ENCODE results near the gene TMEM183A.
"Not testable (repeated sequence)": the region's sequence is repeated elsewhere in the genome, so short reads cannot be mapped to it uniquely, and the experiment has no call there.

TMEM183A gene

GRCh38 chr1:202998836-202999750, 8.1 kb upstream of the TMEM183A start:
- Histone ChIP-seq H3K27ac (peak overlapping the region in 9 of 11 experiments; percentile 15 to 81 (median 67); a peak in 17 of 22 replicates), H3K9ac (peak overlapping the region; percentile 38 to 71 (median 63); a peak in 21 of 22 replicates), H3K4me3 (peak overlapping the region; percentile 34 to 57 (median 46); a peak in 19 of 20 replicates), H3K27me3 (no peaks in the 10 kb centered on the region), H3K9me3 (replicated peaks in 1 of 11) (peaks cover 0 to 5% (median 0%) of the 10 kb centered on the region in 11 experiments; a peak in 3 of 22 replicates), H3K36me3 (no peaks in the 10 kb centered on the region), H3K4me1 (peaks cover 13 to 64% (median 43%) of the 10 kb centered on the region in 10 experiments), H4K20me1 (no peaks in the 10 kb centered on the region), H3K4me2 (peak overlapping the region; percentile 67 to 90 (median 85))
- no peak for TF ChIP-seq Cebpa-rat (IDR thresholded peaks at IDR 0.05)

GRCh38 chr1:203000217-203000944, 6.8 kb upstream of the TMEM183A start:
- TF ChIP-seq Cebpa-rat (IDR thresholded peaks at IDR 0.05) = no peak
- H3K27ac ChIP-seq = peak overlapping the region in 8 of 11 experiments; percentile 30 to 81 (median 70); a peak in 15 of 22 replicates
- peak overlapping the region in 9 of 11 experiments; percentile 38 to 71 (median 66); a peak in 13 of 22 replicates for H3K9ac ChIP-seq
- H3K36me3 ChIP-seq = no peaks in the 10 kb centered on the region
- peaks cover 0 to 5% (median 0%) of the 10 kb centered on the region in 11 experiments; a peak in 3 of 22 replicates for H3K9me3 ChIP-seq (replicated peaks in 1 of 11)
- peak overlapping the region in 4 of 10 experiments; percentile 34 to 57 (median 46); a peak in 4 of 20 replicates for H3K4me3 ChIP-seq
- peaks cover 14 to 74% (median 48%) of the 10 kb centered on the region in 10 experiments for H3K4me1 ChIP-seq
- peak overlapping the region; percentile 67 to 90 (median 85); a peak in 21 of 22 replicates for H3K4me2 ChIP-seq
- no peaks in the 10 kb centered on the region for H3K27me3 ChIP-seq
- H4K20me1 ChIP-seq = no peaks in the 10 kb centered on the region

- H3K9me3 ChIP-seq (replicated peaks in 1 of 11) = no peaks in the 10 kb centered on the region; a peak in 1 of 22 replicates
- H3K27me3 ChIP-seq = no peaks in the 10 kb centered on the region
- H4K20me1 ChIP-seq = no peaks in the 10 kb centered on the region
- no peak overlapping the region for H3K9ac ChIP-seq
- H3K27ac ChIP-seq = peak overlapping the region in 2 of 11 experiments; percentile 35 to 39; a peak in 4 of 22 replicates
- 0 out of 22 replicates have a peak overlapping the region, but pooled peaks of 1 of the 11 experiments have one; percentile 23 for H3K4me2 ChIP-seq
- H3K36me3 ChIP-seq = no peaks in the 10 kb centered on the region
- TF ChIP-seq Cebpa-rat (IDR thresholded peaks at IDR 0.05) = no peak
- H3K4me1 ChIP-seq = peaks cover 25 to 89% (median 58%) of the 10 kb centered on the region in 10 experiments
- no peak overlapping the region for H3K4me3 ChIP-seq
Measured at GRCh38 chr1:203001986-203002385, 5.2 kb upstream of the TMEM183A start.

GRCh38 chr1:203002951-203003350, 4.2 kb upstream of the TMEM183A start:
- Histone ChIP-seq H3K4me3 (no peak overlapping the region), H3K4me2 (peak overlapping the region in 2 of 11 experiments; percentile 17 to 21; a peak in 1 of 22 replicates), H3K27me3 (no peaks in the 10 kb centered on the region), H3K27ac (peak overlapping the region in 1 of 11 experiments; percentile 35; a peak in 2 of 22 replicates), H3K9me3 (replicated peaks in 1 of 11) (no peaks in the 10 kb centered on the region), H3K36me3 (no peaks in the 10 kb centered on the region), H4K20me1 (peaks cover 0 to 6% (median 1%) of the 10 kb centered on the region in 11 experiments; a peak in 10 of 22 replicates), H3K4me1 (peaks cover 17 to 80% (median 50%) of the 10 kb centered on the region in 10 experiments), H3K9ac (no peak overlapping the region)
- no peak for TF ChIP-seq Cebpa-rat (IDR thresholded peaks at IDR 0.05)

- Histone ChIP-seq H4K20me1 (peaks cover under 1 to 31% (median 20%) of the 10 kb centered on the region in 11 experiments; a peak in 15 of 22 replicates), H3K9ac (peak overlapping the region in 8 of 11 experiments; percentile 87 to 94 (median 92); a peak in 15 of 22 replicates), H3K4me1 (peaks cover 26 to 73% (median 47%) of the 10 kb centered on the region in 10 experiments), H3K27ac (peak overlapping the region; percentile 78 to 89 (median 87); a peak in 21 of 22 replicates), H3K4me3 (peak overlapping the region in 7 of 10 experiments; percentile 75 to 93 (median 85); a peak in 9 of 20 replicates), H3K4me2 (peak overlapping the region; percentile 62 to 92 (median 82)), H3K36me3 (peaks cover 20 to 23% (median 21%) of the 10 kb centered on the region in 11 experiments)
- H3K9me3 ChIP-seq (replicated peaks in 1 of 11); H3K27me3 ChIP-seq: not testable (repeated sequence)
Measured at GRCh38 chr1:203005395-203006142, 1.6 kb upstream of the TMEM183A start.

- Histone ChIP-seq H4K20me1 (peaks cover 13 to 61% (median 48%) of the 10 kb centered on the region in 11 experiments; a peak in 19 of 22 replicates), H3K4me2 (peak overlapping the region; percentile 74 to 96 (median 91); a peak in 20 of 22 replicates), H3K9ac (peak overlapping the region in 7 of 11 experiments; percentile 87 to 94 (median 92); a peak in 10 of 22 replicates), H3K36me3 (peaks cover 56 to 59% (median 57%) of the 10 kb centered on the region in 11 experiments), H3K27ac (no peak overlapping the region), H3K9me3 (replicated peaks in 1 of 11) (0 out of 22 replicates have a peak, but pooled peaks cover 0 to 5% (median 0%) of the 10 kb centered on the region in 11 experiments), H3K4me3 (peak overlapping the region in 3 of 10 experiments; percentile 81 to 88 (median 87); a peak in 6 of 20 replicates), H3K27me3 (no peaks in the 10 kb centered on the region), H3K4me1 (peaks cover 26 to 43% (median 35%) of the 10 kb centered on the region in 10 experiments)
- no peak for TF ChIP-seq Cebpa-rat (IDR thresholded peaks at IDR 0.05)
Measured at GRCh38 chr1:203009185-203009584, 2.0 kb downstream of the TMEM183A start.

- Histone ChIP-seq H3K27ac (no peak overlapping the region), H3K36me3 (peaks cover 80 to 83% (median 81%) of the 10 kb centered on the region in 11 experiments), H3K4me1 (peaks cover 15 to 26% (median 21%) of the 10 kb centered on the region in 10 experiments), H3K9me3 (replicated peaks in 1 of 11) (0 out of 22 replicates have a peak, but pooled peaks cover 0 to 5% (median 0%) of the 10 kb centered on the region in 11 experiments), H4K20me1 (peaks cover 21 to 85% (median 57%) of the 10 kb centered on the region in 11 experiments; a peak in 19 of 22 replicates), H3K4me3 (no peak overlapping the region), H3K4me2 (no peak overlapping the region), H3K27me3 (no peaks in the 10 kb centered on the region), H3K9ac (no peak overlapping the region)
- TF ChIP-seq Cebpa-rat (IDR thresholded peaks at IDR 0.05) = no peak
Measured at GRCh38 chr1:203011582-203011981, 4.4 kb downstream of the TMEM183A start.

Measured in BLaER1 treated with 17β-estradiol and CSF1 and Interleukin-3, amounts not matched to agents 10 nM and 100 nM (cell line).